ENCODE data around the gene SARS2.
"Not testable (repeated sequence)": the region's sequence is repeated elsewhere in the genome, so short reads cannot be mapped to it uniquely, and the experiment has no call there.

The SARS2 gene

GRCh38 chr19:38958301-38958700, 27.7 kb upstream of the SARS2 start:
- no peaks in the 10 kb centered on the region for H3K36me3 Mint-ChIP-seq (ENCODE audit: low read depth)
- no peaks in the 10 kb centered on the region for H3K9me3 Mint-ChIP-seq
- peaks cover 15% of the 10 kb centered on the region for H3K27me3 Mint-ChIP-seq
- intact Hi-C loops (cut with micrococcal nuclease) = no loop called here
- H3K27ac Mint-ChIP-seq = no peak overlapping the region
- peaks cover 8% of the 10 kb centered on the region for H3K4me1 Mint-ChIP-seq (ENCODE audit: low read depth)
- no peak overlapping the region for H3K4me3 Mint-ChIP-seq

- H3K36me3 Mint-ChIP-seq (ENCODE audit: low read depth) = no peaks in the 10 kb centered on the region
- peaks cover 25% of the 10 kb centered on the region for H3K27me3 Mint-ChIP-seq
- H3K4me3 Mint-ChIP-seq = no peak overlapping the region
- no peak overlapping the region for H3K27ac Mint-ChIP-seq
- no peaks in the 10 kb centered on the region for H3K9me3 Mint-ChIP-seq
- intact Hi-C loops (cut with micrococcal nuclease) = no loop called here
- H3K4me1 Mint-ChIP-seq (ENCODE audit: low read depth) = peaks cover 5% of the 10 kb centered on the region
Measured at GRCh38 chr19:38956264-38956663, 25.7 kb upstream of the SARS2 start.

- intact Hi-C loops (cut with micrococcal nuclease) = no loop called here
- H3K36me3 Mint-ChIP-seq (ENCODE audit: low read depth) = no peaks in the 10 kb centered on the region
- no peak overlapping the region for H3K4me3 Mint-ChIP-seq
- peaks cover 17% of the 10 kb centered on the region for H3K4me1 Mint-ChIP-seq (ENCODE audit: low read depth)
- no peak overlapping the region for H3K27ac Mint-ChIP-seq
- no peaks in the 10 kb centered on the region for H3K9me3 Mint-ChIP-seq
- peaks cover 44% of the 10 kb centered on the region for H3K27me3 Mint-ChIP-seq
Measured at GRCh38 chr19:38953677-38954076, 23.1 kb upstream of the SARS2 start.

- no peaks in the 10 kb centered on the region for H3K9me3 Mint-ChIP-seq
- no peak overlapping the region for H3K27ac Mint-ChIP-seq
- intact Hi-C loops (cut with micrococcal nuclease) = no loop called here
- no peak overlapping the region for H3K4me3 Mint-ChIP-seq
- peaks cover 47% of the 10 kb centered on the region for H3K27me3 Mint-ChIP-seq
- H3K4me1 Mint-ChIP-seq (ENCODE audit: low read depth) = peaks cover 17% of the 10 kb centered on the region
- no peaks in the 10 kb centered on the region for H3K36me3 Mint-ChIP-seq (ENCODE audit: low read depth)
Measured at GRCh38 chr19:38952395-38953165, 22.0 kb upstream of the SARS2 start.

- Mint-ChIP-seq H3K9me3 (no peaks in the 10 kb centered on the region), H3K4me3 (no peak overlapping the region), H3K27me3 (peaks cover 51% of the 10 kb centered on the region), H3K36me3 (ENCODE audit: low read depth) (no peaks in the 10 kb centered on the region), H3K4me1 (ENCODE audit: low read depth) (peaks cover 17% of the 10 kb centered on the region), H3K27ac (no peak overlapping the region)
- intact Hi-C loops (cut with micrococcal nuclease) = no loop called here
Measured at GRCh38 chr19:38951187-38951586, 20.6 kb upstream of the SARS2 start.

GRCh38 chr19:38949580-38950367, 19.2 kb upstream of the SARS2 start:
- no peaks in the 10 kb centered on the region for H3K9me3 Mint-ChIP-seq
- peak overlapping the region; percentile 61 for H3K4me3 Mint-ChIP-seq
- H3K27me3 Mint-ChIP-seq = peaks cover 52% of the 10 kb centered on the region
- intact Hi-C loops (cut with micrococcal nuclease) = no loop called here
- peaks cover 17% of the 10 kb centered on the region for H3K4me1 Mint-ChIP-seq (ENCODE audit: low read depth)
- H3K36me3 Mint-ChIP-seq (ENCODE audit: low read depth) = no peaks in the 10 kb centered on the region
- peak overlapping the region; percentile 14 for H3K27ac Mint-ChIP-seq

GRCh38 chr19:38946229-38947010, 15.9 kb upstream of the SARS2 start:
- Mint-ChIP-seq H3K27ac (no peak overlapping the region), H3K27me3 (peaks cover 31% of the 10 kb centered on the region), H3K36me3 (ENCODE audit: low read depth) (no peaks in the 10 kb centered on the region), H3K4me3 (no peak overlapping the region), H3K9me3 (no peaks in the 10 kb centered on the region), H3K4me1 (ENCODE audit: low read depth) (peaks cover 12% of the 10 kb centered on the region)
- intact Hi-C loops (cut with micrococcal nuclease) = no loop called here

GRCh38 chr19:38945562-38946228, 15.1 kb upstream of the SARS2 start:
- no peaks in the 10 kb centered on the region for H3K36me3 Mint-ChIP-seq (ENCODE audit: low read depth)
- peaks cover 30% of the 10 kb centered on the region for H3K27me3 Mint-ChIP-seq
- peaks cover 12% of the 10 kb centered on the region for H3K4me1 Mint-ChIP-seq (ENCODE audit: low read depth)
- H3K9me3 Mint-ChIP-seq = no peaks in the 10 kb centered on the region
- intact Hi-C loops (cut with micrococcal nuclease) = no loop called here
- H3K4me3 Mint-ChIP-seq = no peak overlapping the region
- no peak overlapping the region for H3K27ac Mint-ChIP-seq

GRCh38 chr19:38944981-38945506, 14.5 kb upstream of the SARS2 start:
- Mint-ChIP-seq H3K4me1 (ENCODE audit: low read depth) (peaks cover 11% of the 10 kb centered on the region), H3K36me3 (ENCODE audit: low read depth) (no peaks in the 10 kb centered on the region), H3K9me3 (no peaks in the 10 kb centered on the region), H3K27me3 (peaks cover 27% of the 10 kb centered on the region), H3K4me3 (no peak overlapping the region), H3K27ac (no peak overlapping the region)
- intact Hi-C loops (cut with micrococcal nuclease) = no loop called here

- H3K27me3 Mint-ChIP-seq = peaks cover 21% of the 10 kb centered on the region
- H3K36me3 Mint-ChIP-seq (ENCODE audit: low read depth) = no peaks in the 10 kb centered on the region
- H3K4me3 Mint-ChIP-seq = no peak overlapping the region
- peaks cover 12% of the 10 kb centered on the region for H3K4me1 Mint-ChIP-seq (ENCODE audit: low read depth)
- intact Hi-C loops (cut with micrococcal nuclease) = no loop called here
- no peaks in the 10 kb centered on the region for H3K9me3 Mint-ChIP-seq
- H3K27ac Mint-ChIP-seq = no peak overlapping the region
Measured at GRCh38 chr19:38942471-38943181, 12.1 kb upstream of the SARS2 start.

GRCh38 chr19:38941979-38942378, 11.4 kb upstream of the SARS2 start:
- intact Hi-C loops (cut with micrococcal nuclease) = no loop called here
- H3K4me1 Mint-ChIP-seq (ENCODE audit: low read depth) = peaks cover 12% of the 10 kb centered on the region
- no peaks in the 10 kb centered on the region for H3K9me3 Mint-ChIP-seq
- H3K4me3 Mint-ChIP-seq = no peak overlapping the region
- peaks cover 19% of the 10 kb centered on the region for H3K27me3 Mint-ChIP-seq
- no peak overlapping the region for H3K27ac Mint-ChIP-seq
- no peaks in the 10 kb centered on the region for H3K36me3 Mint-ChIP-seq (ENCODE audit: low read depth)

GRCh38 chr19:38941466-38941865, 10.9 kb upstream of the SARS2 start:
- intact Hi-C loops (cut with micrococcal nuclease); H3K9me3 Mint-ChIP-seq; H3K27ac Mint-ChIP-seq; H3K36me3 Mint-ChIP-seq (ENCODE audit: low read depth); H3K4me3 Mint-ChIP-seq: not testable (repeated sequence)
- H3K27me3 Mint-ChIP-seq = peaks cover 19% of the 10 kb centered on the region
- peaks cover 12% of the 10 kb centered on the region for H3K4me1 Mint-ChIP-seq (ENCODE audit: low read depth)

- intact Hi-C loops (cut with micrococcal nuclease) = loop anchor here (10.0 kb wide), 1 partner anchor 395 kb away; no protein-coding TSS in a partner anchor
- Mint-ChIP-seq H3K27me3 (peaks cover 17% of the 10 kb centered on the region), H3K9me3 (peaks cover 7% of the 10 kb centered on the region), H3K4me3 (no peak overlapping the region), H3K36me3 (ENCODE audit: low read depth) (peaks cover 3% of the 10 kb centered on the region), H3K27ac (no peak overlapping the region), H3K4me1 (ENCODE audit: low read depth) (peaks cover 12% of the 10 kb centered on the region)
Measured at GRCh38 chr19:38939957-38940356, 9.4 kb upstream of the SARS2 start.

Data from dendritic cell treated with granulocyte-macrophage colony-stimulating factor and Interleukin-4, amounts not matched to agents 40 ng/mL and 50 ng/mL, for 4 days (primary cell).